Neural progenitor cell (in vitro differentiated cells): ENCODE measurements around the gene LTBP1. TPM values are rescaled to one million over a fixed set of nuclear protein-coding genes. Genes with fewer than 3 reads are reported as not detected.

Experiments
- DNase-seq: peaks from one replicate; pipeline ENCODE4 v3.0.0-alpha.2; 2016; ENCODE audit warnings: low spot score
- H2AFZ ChIP-seq: fragments of 200-600 bp; sonication (generic); replicated peaks from 2 replicates; pipeline ENCODE4 v1.6.1; 2016; ENCODE audit warnings: antibody characterized with exemption
- H3F3A ChIP-seq: fragments of 200-600 bp; sonication (generic); 2 replicates; pipeline ENCODE4 v1.6.1; 2016; ENCODE audit warnings: antibody characterized with exemption, low read depth
- H3K27ac ChIP-seq: fragments of 200-600 bp; sonication (generic); 2 replicates; pipeline ENCODE4 v1.5.1; 2016; ENCODE audit warnings: mild to moderate bottlenecking
- H3K27me3 ChIP-seq: fragments of 200-600 bp; sonication (generic); 2 replicates; pipeline ENCODE4 v1.6.1; 2016; ENCODE audit warnings: mild to moderate bottlenecking, moderate library complexity
- H3K36me3 ChIP-seq: fragments of 200-600 bp; sonication (generic); 2 replicates; pipeline ENCODE4 v1.5.1; 2016
- H3K4me1 ChIP-seq: fragments of 200-600 bp; sonication (generic); 2 replicates; pipeline ENCODE4 v1.6.1; 2016; ENCODE audit warnings: mixed run types
- H3K4me2 ChIP-seq: fragments of 200-600 bp; sonication (generic); 2 replicates; pipeline ENCODE4 v1.6.1; 2016
- H3K4me3 ChIP-seq: fragments of 200-600 bp; sonication (generic); 2 replicates; pipeline ENCODE4 v1.5.1; 2016
- H3K79me2 ChIP-seq: fragments of 200-600 bp; sonication (generic); 2 replicates; pipeline ENCODE4 v1.6.1; 2016; ENCODE audit warnings: low read depth
- H3K9ac ChIP-seq: fragments of 200-600 bp; sonication (generic); 2 replicates; pipeline ENCODE4 v1.6.1; 2016
- H3K9me3 ChIP-seq: fragments of 200-600 bp; sonication (generic); 2 replicates; pipeline ENCODE4 v1.5.1; 2016; ENCODE audit warnings: low read depth
- H4K20me1 ChIP-seq: fragments of 200-600 bp; sonication (generic); 2 replicates; pipeline ENCODE4 v1.6.1; 2016; ENCODE audit warnings: low read depth
- H3K27ac Mint-ChIP-seq: 3 replicates; pipeline ENCODE4 v1.8.0; 2021; ENCODE audit warnings: mixed read lengths
- H3K27me3 Mint-ChIP-seq: 2 replicates; pipeline ENCODE4 v1.8.0; 2022; ENCODE audit warnings: low read depth, mild to moderate bottlenecking, inconsistent platforms, moderate library complexity, mixed read lengths; ENCODE audit not compliant: insufficient read depth
- H3K36me3 Mint-ChIP-seq: 3 replicates; pipeline ENCODE4 v1.8.0; 2021; ENCODE audit warnings: mixed read lengths
- H3K4me1 Mint-ChIP-seq: 3 replicates; pipeline ENCODE4 v1.8.0; 2021; ENCODE audit warnings: mixed read lengths
- H3K4me3 Mint-ChIP-seq: 3 replicates; pipeline ENCODE4 v1.8.0; 2021; ENCODE audit warnings: mild to moderate bottlenecking, moderate library complexity, mixed read lengths
- H3K9me3 Mint-ChIP-seq: 3 replicates; pipeline ENCODE4 v1.8.0; 2020; ENCODE audit warnings: mixed read lengths
- EZH2 ChIP-seq: fragments of 200-600 bp; sonication (generic); IDR thresholded peaks from 2 replicates; pipeline ENCODE4 v1.6.1; 2017; ENCODE audit warnings: antibody characterized with exemption, mild to moderate bottlenecking, moderate library complexity
- EZH2phosphoT487 ChIP-seq: fragments of 200-600 bp; sonication (generic); IDR thresholded peaks from 2 replicates; pipeline ENCODE4 v1.6.1; 2017; ENCODE audit warnings: antibody characterized with exemption
- total RNA-seq: library from RNA; depleted of rRNA; stranded (reverse); fragments of >200 nt; gene quantifications from 2 replicates; pipeline ENCODE4 v1.2.3, GENCODE V29; 2015; ENCODE audit warnings: low replicate concordance
- TF ChIP-seq, protein P1 (sequence below): fragments of 200-600 bp; sonication (generic); IDR thresholded peaks from 2 replicates; pipeline ENCODE4 v1.5.1; 2017; ENCODE audit warnings: antibody characterized with exemption, mild to moderate bottlenecking

Gene LTBP1
- total RNA-seq, 1 donor from 2014 or later, result 50.5 TPM

GRCh38 chr2:33177627-33178026, 230.9 kb downstream of the LTBP1 start:
- H3K4me1 ChIP-seq, result no peaks in the 10 kb centered on the region
- H3K36me3 Mint-ChIP-seq, result no peaks in the 10 kb centered on the region
- H3K4me2 ChIP-seq, result no peak overlapping the region
- no peak for DNase-seq
- H3F3A ChIP-seq, result no peaks in the 10 kb centered on the region
- no peak overlapping the region for H3K27ac ChIP-seq
- H3K4me1 Mint-ChIP-seq, result no peaks in the 10 kb centered on the region
- no peaks in the 10 kb centered on the region for H3K9me3 Mint-ChIP-seq
- H3K27me3 ChIP-seq, result no peaks in the 10 kb centered on the region
- no peak overlapping the region for H3K27ac Mint-ChIP-seq
- no peak overlapping the region for H3K9ac ChIP-seq
- H3K4me3 ChIP-seq, result no peak overlapping the region
- H4K20me1 ChIP-seq, result no peaks in the 10 kb centered on the region
- H2AFZ ChIP-seq, result no peak overlapping the region
- H3K79me2 ChIP-seq, result no peaks in the 10 kb centered on the region
- peaks cover 2% of the 10 kb centered on the region for H3K27me3 Mint-ChIP-seq
- H3K36me3 ChIP-seq, result no peaks in the 10 kb centered on the region
- H3K4me3 Mint-ChIP-seq, result no peak overlapping the region
- TF ChIP-seq, protein P1, sequence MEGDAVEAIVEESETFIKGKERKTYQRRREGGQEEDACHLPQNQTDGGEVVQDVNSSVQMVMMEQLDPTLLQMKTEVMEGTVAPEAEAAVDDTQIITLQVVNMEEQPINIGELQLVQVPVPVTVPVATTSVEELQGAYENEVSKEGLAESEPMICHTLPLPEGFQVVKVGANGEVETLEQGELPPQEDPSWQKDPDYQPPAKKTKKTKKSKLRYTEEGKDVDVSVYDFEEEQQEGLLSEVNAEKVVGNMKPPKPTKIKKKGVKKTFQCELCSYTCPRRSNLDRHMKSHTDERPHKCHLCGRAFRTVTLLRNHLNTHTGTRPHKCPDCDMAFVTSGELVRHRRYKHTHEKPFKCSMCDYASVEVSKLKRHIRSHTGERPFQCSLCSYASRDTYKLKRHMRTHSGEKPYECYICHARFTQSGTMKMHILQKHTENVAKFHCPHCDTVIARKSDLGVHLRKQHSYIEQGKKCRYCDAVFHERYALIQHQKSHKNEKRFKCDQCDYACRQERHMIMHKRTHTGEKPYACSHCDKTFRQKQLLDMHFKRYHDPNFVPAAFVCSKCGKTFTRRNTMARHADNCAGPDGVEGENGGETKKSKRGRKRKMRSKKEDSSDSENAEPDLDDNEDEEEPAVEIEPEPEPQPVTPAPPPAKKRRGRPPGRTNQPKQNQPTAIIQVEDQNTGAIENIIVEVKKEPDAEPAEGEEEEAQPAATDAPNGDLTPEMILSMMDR, result no peak
- H3K9me3 ChIP-seq, result no peaks in the 10 kb centered on the region

- H3K9me3 Mint-ChIP-seq, result no peaks in the 10 kb centered on the region
- H3K36me3 Mint-ChIP-seq, result no peaks in the 10 kb centered on the region
- Histone ChIP-seq H3K27me3 (no peaks in the 10 kb centered on the region), H3K4me3 (no peak overlapping the region), H3K27ac (no peak overlapping the region), H3F3A (no peaks in the 10 kb centered on the region), H3K9me3 (no peaks in the 10 kb centered on the region), H3K79me2 (no peaks in the 10 kb centered on the region), H3K36me3 (no peaks in the 10 kb centered on the region), H4K20me1 (no peaks in the 10 kb centered on the region), H3K4me2 (no peak overlapping the region), H3K9ac (no peak overlapping the region), H2AFZ (no peak overlapping the region), H3K4me1 (no peaks in the 10 kb centered on the region)
- H3K27me3 Mint-ChIP-seq, result peaks cover 2% of the 10 kb centered on the region
- H3K4me3 Mint-ChIP-seq, result no peak overlapping the region
- no peak overlapping the region for H3K27ac Mint-ChIP-seq
- no peaks in the 10 kb centered on the region for H3K4me1 Mint-ChIP-seq
- DNase-seq, result no peak
- TF ChIP-seq, protein P1, result no peak
- no peak for TF ChIP-seq EZH2
- no peak for TF ChIP-seq EZH2phosphoT487
These were observed 231.5 kb downstream of the LTBP1 start for GRCh38 chr2:33178209-33178608.

DNA sequence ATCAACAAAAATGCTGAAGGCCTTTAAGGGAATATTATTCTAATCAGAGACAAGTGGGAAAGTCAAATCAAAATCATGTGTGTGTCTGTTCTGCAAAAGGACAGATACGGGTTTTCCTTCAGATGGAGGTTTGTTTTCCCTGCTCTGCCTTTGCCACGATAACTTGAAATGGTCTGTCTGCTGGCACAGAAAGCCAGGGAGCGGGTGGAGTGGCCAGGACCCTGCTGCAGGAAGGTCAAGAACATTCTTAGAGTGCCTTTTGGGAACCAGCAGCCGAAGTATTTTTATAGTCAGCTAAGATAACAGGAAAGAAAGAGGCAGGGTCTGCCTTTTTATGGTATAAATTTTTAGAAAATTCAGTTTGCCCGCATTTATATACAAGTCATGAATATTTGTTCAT, 234.2 kb downstream of the LTBP1 start:
- no peaks in the 10 kb centered on the region for H3F3A ChIP-seq
- no peak overlapping the region for H2AFZ ChIP-seq
- H4K20me1 ChIP-seq, result no peaks in the 10 kb centered on the region
- no peaks in the 10 kb centered on the region for H3K9me3 ChIP-seq
- Mint-ChIP-seq H3K27me3 (peaks cover 2% of the 10 kb centered on the region), H3K27ac (no peak overlapping the region), H3K4me3 (no peak overlapping the region), H3K4me1 (no peaks in the 10 kb centered on the region), H3K9me3 (no peaks in the 10 kb centered on the region), H3K36me3 (no peaks in the 10 kb centered on the region)
- no peak for DNase-seq
- no peaks in the 10 kb centered on the region for H3K79me2 ChIP-seq
- no peak overlapping the region for H3K4me2 ChIP-seq
- no peak overlapping the region for H3K27ac ChIP-seq
- H3K27me3 ChIP-seq, result no peaks in the 10 kb centered on the region
- no peak overlapping the region for H3K4me3 ChIP-seq
- H3K4me1 ChIP-seq, result no peaks in the 10 kb centered on the region
- no peaks in the 10 kb centered on the region for H3K36me3 ChIP-seq
- TF ChIP-seq, protein P1, result no peak
- no peak for TF ChIP-seq EZH2
- TF ChIP-seq EZH2phosphoT487, result no peak
- no peak overlapping the region for H3K9ac ChIP-seq

- no peaks in the 10 kb centered on the region for H4K20me1 ChIP-seq
- no peak overlapping the region for H2AFZ ChIP-seq
- no peak overlapping the region for H3K4me3 Mint-ChIP-seq
- H3K9me3 ChIP-seq, result no peaks in the 10 kb centered on the region
- no peak overlapping the region for H3K4me3 ChIP-seq
- peaks cover 2% of the 10 kb centered on the region for H3K27me3 Mint-ChIP-seq
- H3K4me1 Mint-ChIP-seq, result no peaks in the 10 kb centered on the region
- H3K36me3 Mint-ChIP-seq, result no peaks in the 10 kb centered on the region
- H3K4me2 ChIP-seq, result no peak overlapping the region
- H3K27me3 ChIP-seq, result no peaks in the 10 kb centered on the region
- no peaks in the 10 kb centered on the region for H3K9me3 Mint-ChIP-seq
- H3K36me3 ChIP-seq, result no peaks in the 10 kb centered on the region
- H3K27ac ChIP-seq, result no peak overlapping the region
- H3K9ac ChIP-seq, result no peak overlapping the region
- H3K27ac Mint-ChIP-seq, result no peak overlapping the region
- no peaks in the 10 kb centered on the region for H3K79me2 ChIP-seq
- no peak for DNase-seq
- no peak for TF ChIP-seq EZH2
- TF ChIP-seq, protein P1, result no peak
- H3F3A ChIP-seq, result no peaks in the 10 kb centered on the region
- H3K4me1 ChIP-seq, result no peaks in the 10 kb centered on the region
These were observed 234.7 kb downstream of the LTBP1 start for GRCh38 chr2:33181466-33181865.
